WERI-Rb-1 (cell line): ENCODE data around the gene KCP.

Experiments used
- DNase-seq: peaks from one replicate; pipeline ENCODE4 v3.0.0-alpha.2; 2020
- H3K27ac ChIP-seq: fragments of 250-450 bp; sonication (Bioruptor Pico); 2 replicates; pipeline ENCODE4 v1.5.1; 2020; ENCODE audit warnings: mild to moderate bottlenecking, moderate library complexity
- H3K27me3 ChIP-seq: fragments of 250-450 bp; sonication (Bioruptor Pico); 2 replicates; pipeline ENCODE4 v1.5.1; 2021; ENCODE audit warnings: mild to moderate bottlenecking, low read depth, moderate library complexity; ENCODE audit not compliant: insufficient read depth, severe bottlenecking
- H3K36me3 ChIP-seq: fragments of 250-450 bp; sonication (Bioruptor Pico); 2 replicates; pipeline ENCODE4 v1.5.1; 2020; ENCODE audit warnings: mild to moderate bottlenecking, moderate library complexity
- H3K4me3 ChIP-seq: 2 replicates; pipeline ENCODE4 v1.5.1; 2011; ENCODE audit warnings: low read depth, mild to moderate bottlenecking, control low read depth, low read length
- H3K9me3 ChIP-seq: fragments of 250-450 bp; sonication (Bioruptor Pico); 2 replicates; pipeline ENCODE4 v1.5.1; 2021; ENCODE audit warnings: mild to moderate bottlenecking, moderate library complexity; ENCODE audit not compliant: severe bottlenecking
- TF ChIP-seq, protein P1 (sequence below): IDR thresholded peaks from 2 replicates; pipeline ENCODE4 v1.5.1; 2011; ENCODE audit warnings: low read depth, mild to moderate bottlenecking, control low read depth, inconsistent platforms, low read length

The KCP gene

GRCh38 chr7:128887169-128888038 lies 23.1 kb downstream of the KCP start:
- H3K9me3 ChIP-seq: no peaks in the 10 kb centered on the region
- H3K36me3 ChIP-seq: no peaks in the 10 kb centered on the region
- H3K27me3 ChIP-seq: peaks cover 10% of the 10 kb centered on the region
- DNase-seq: no peak
- no peak overlapping the region for H3K27ac ChIP-seq
- TF ChIP-seq, protein P1, sequence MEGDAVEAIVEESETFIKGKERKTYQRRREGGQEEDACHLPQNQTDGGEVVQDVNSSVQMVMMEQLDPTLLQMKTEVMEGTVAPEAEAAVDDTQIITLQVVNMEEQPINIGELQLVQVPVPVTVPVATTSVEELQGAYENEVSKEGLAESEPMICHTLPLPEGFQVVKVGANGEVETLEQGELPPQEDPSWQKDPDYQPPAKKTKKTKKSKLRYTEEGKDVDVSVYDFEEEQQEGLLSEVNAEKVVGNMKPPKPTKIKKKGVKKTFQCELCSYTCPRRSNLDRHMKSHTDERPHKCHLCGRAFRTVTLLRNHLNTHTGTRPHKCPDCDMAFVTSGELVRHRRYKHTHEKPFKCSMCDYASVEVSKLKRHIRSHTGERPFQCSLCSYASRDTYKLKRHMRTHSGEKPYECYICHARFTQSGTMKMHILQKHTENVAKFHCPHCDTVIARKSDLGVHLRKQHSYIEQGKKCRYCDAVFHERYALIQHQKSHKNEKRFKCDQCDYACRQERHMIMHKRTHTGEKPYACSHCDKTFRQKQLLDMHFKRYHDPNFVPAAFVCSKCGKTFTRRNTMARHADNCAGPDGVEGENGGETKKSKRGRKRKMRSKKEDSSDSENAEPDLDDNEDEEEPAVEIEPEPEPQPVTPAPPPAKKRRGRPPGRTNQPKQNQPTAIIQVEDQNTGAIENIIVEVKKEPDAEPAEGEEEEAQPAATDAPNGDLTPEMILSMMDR: no peak
- H3K4me3 ChIP-seq: no peak overlapping the region

GRCh38 chr7:128886391-128887168 lies 23.9 kb downstream of the KCP start:
- H3K36me3 ChIP-seq: no peaks in the 10 kb centered on the region
- peaks cover 8% of the 10 kb centered on the region for H3K27me3 ChIP-seq
- H3K4me3 ChIP-seq: no peak overlapping the region
- H3K9me3 ChIP-seq: no peaks in the 10 kb centered on the region
- no peak overlapping the region for H3K27ac ChIP-seq
- no peak for DNase-seq
- TF ChIP-seq, protein P1: no peak

DNA sequence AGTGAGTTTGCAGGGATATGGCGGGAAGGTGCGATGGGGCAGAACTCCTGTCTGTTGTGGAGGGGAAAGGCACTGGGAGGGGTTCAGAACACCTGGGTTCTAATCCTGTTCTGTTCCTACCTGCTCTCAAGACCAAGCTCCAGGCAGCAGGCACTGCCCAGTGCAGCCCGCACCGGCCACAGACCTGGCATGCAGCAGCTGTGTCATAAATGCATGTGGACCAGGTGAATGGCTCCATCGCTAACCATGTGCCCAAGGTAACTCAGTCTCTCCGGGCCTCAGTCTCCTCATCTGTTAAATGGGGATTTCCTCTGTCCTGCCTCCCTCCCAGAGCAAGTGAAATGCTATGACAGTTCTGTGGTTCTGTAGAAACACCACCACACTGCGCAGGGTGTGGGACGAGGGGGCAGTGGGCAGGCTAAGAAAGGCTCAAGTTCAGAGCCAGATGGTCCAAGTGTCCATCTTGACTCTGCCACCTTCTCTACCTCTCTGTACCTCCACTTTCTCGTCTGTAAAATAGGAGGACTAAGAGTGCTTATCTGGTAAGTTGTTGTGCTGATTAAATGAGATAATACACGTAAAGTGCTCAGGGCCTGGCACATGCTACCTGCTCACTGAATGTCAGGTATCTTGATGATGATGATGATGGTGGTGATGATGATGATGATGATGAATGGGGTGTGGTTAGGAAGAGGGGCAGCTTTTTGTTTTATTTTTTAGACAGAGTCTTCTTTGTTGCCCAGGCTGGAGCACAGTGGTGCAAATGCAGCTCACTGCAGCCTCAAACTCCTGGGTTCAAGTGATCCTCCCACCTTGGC lies 24.9 kb downstream of the KCP start:
- Histone ChIP-seq H3K4me3 (no peak overlapping the region), H3K9me3 (no peaks in the 10 kb centered on the region), H3K36me3 (no peaks in the 10 kb centered on the region), H3K27ac (no peak overlapping the region), H3K27me3 (peaks cover 4% of the 10 kb centered on the region)
- TF ChIP-seq, protein P1: no peak
- no peak for DNase-seq

GRCh38 chr7:128884561-128885369 lies 25.7 kb downstream of the KCP start:
- TF ChIP-seq, protein P1: no peak
- Histone ChIP-seq H3K27me3 (no peaks in the 10 kb centered on the region), H3K36me3 (no peaks in the 10 kb centered on the region), H3K4me3 (no peak overlapping the region), H3K9me3 (no peaks in the 10 kb centered on the region), H3K27ac (no peak overlapping the region)
- DNase-seq: no peak
